ENCODE measurements around the gene CASP8AP2. TPM values are rescaled to one million over a fixed set of nuclear protein-coding genes. Genes with fewer than 3 reads are reported as not detected.
"Not testable (repeated sequence)": the region's sequence is repeated elsewhere in the genome, so short reads cannot be mapped to it uniquely, and the experiment has no call there.

CASP8AP2 gene
- total RNA-seq, 1 donor from 2014 or later: 16.5 TPM

- no peak for DNase-seq
- Histone ChIP-seq H3K36me3 (peaks cover 7% of the 10 kb centered on the region), H3K27me3 (no peaks in the 10 kb centered on the region), H3K4me1 (no peaks in the 10 kb centered on the region), H3K9me3 (no peaks in the 10 kb centered on the region), H3K4me3 (no peak overlapping the region), H3K27ac (no peak overlapping the region)
- TF ChIP-seq CTCF (IDR thresholded peaks at IDR 0.05): no peak
- intact Hi-C loops (cut with DNase I): no loop called here
- no peak for ATAC-seq
Observed at GRCh38 chr6:89843070-89843469, 13.4 kb downstream of the CASP8AP2 start.

- H3K27ac ChIP-seq; H3K4me1 ChIP-seq; DNase-seq; H3K4me3 ChIP-seq; ATAC-seq; intact Hi-C loops (cut with DNase I); H3K27me3 ChIP-seq; H3K9me3 ChIP-seq: not testable (repeated sequence)
- peaks cover 12% of the 10 kb centered on the region for H3K36me3 ChIP-seq
Observed at GRCh38 chr6:89847513-89847912, 17.8 kb downstream of the CASP8AP2 start.

- intact Hi-C loops (cut with DNase I): no loop called here
- peaks cover 58% of the 10 kb centered on the region for H3K36me3 ChIP-seq
- no peak overlapping the region for H3K27ac ChIP-seq
- no peak for TF ChIP-seq CTCF (IDR thresholded peaks at IDR 0.05)
- H3K4me1 ChIP-seq: no peaks in the 10 kb centered on the region
- ATAC-seq (no peak), DNase-seq (no peak)
- H3K27me3 ChIP-seq: no peaks in the 10 kb centered on the region
- H3K4me3 ChIP-seq: no peak overlapping the region
- H3K9me3 ChIP-seq: no peaks in the 10 kb centered on the region
Observed at GRCh38 chr6:89853068-89853467, 23.4 kb downstream of the CASP8AP2 start.

GRCh38 chr6:89858041-89858440 is 28.4 kb downstream of the CASP8AP2 start:
- Histone ChIP-seq H3K27me3 (no peaks in the 10 kb centered on the region), H3K36me3 (peaks cover 93% of the 10 kb centered on the region), H3K27ac (no peak overlapping the region), H3K4me1 (no peaks in the 10 kb centered on the region), H3K4me3 (no peak overlapping the region), H3K9me3 (no peaks in the 10 kb centered on the region)
- TF ChIP-seq CTCF (IDR thresholded peaks at IDR 0.05): no peak
- intact Hi-C loops (cut with DNase I): no loop called here
- no peak for DNase-seq
- no peak for ATAC-seq

GRCh38 chr6:89859744-89860143 is 30.1 kb downstream of the CASP8AP2 start:
- no peaks in the 10 kb centered on the region for H3K27me3 ChIP-seq
- no peak for TF ChIP-seq CTCF (IDR thresholded peaks at IDR 0.05)
- H3K9me3 ChIP-seq: no peaks in the 10 kb centered on the region
- H3K4me1 ChIP-seq: no peaks in the 10 kb centered on the region
- H3K36me3 ChIP-seq: peaks cover 89% of the 10 kb centered on the region
- no peak overlapping the region for H3K27ac ChIP-seq
- no peak for ATAC-seq
- no peak overlapping the region for H3K4me3 ChIP-seq
- no peak for DNase-seq
- intact Hi-C loops (cut with DNase I): no loop called here

- DNase-seq: no peak
- peaks cover 88% of the 10 kb centered on the region for H3K36me3 ChIP-seq
- no peaks in the 10 kb centered on the region for H3K27me3 ChIP-seq
- H3K27ac ChIP-seq: no peak overlapping the region
- TF ChIP-seq CTCF (IDR thresholded peaks at IDR 0.05): no peak
- no peak for ATAC-seq
- no peaks in the 10 kb centered on the region for H3K4me1 ChIP-seq
- intact Hi-C loops (cut with DNase I): no loop called here
- H3K9me3 ChIP-seq: no peaks in the 10 kb centered on the region
- H3K4me3 ChIP-seq: no peak overlapping the region
Observed at GRCh38 chr6:89862273-89862672, 32.6 kb downstream of the CASP8AP2 start.

Measured in upper lobe of right lung (tissue), 1 donor.